Posterior vena cava (tissue), 2 donors: ENCODE results near the gene UBL7. TPM values are rescaled to one million over a fixed set of nuclear protein-coding genes. Genes with fewer than 3 reads are reported as not detected.

Source experiments
- DNase-seq: peaks from one replicate; pipeline ENCODE4 v3.0.0-alpha.2; 2020; ENCODE audit warnings: low spot score
- intact Hi-C, 2 donors: fragments of 100-400 bp; cut with DNase I; formaldehyde crosslinking; loops; one replicate each; pipeline versions ENCODE4 v1.14.1 to v1.14.2; 2022 to 2023
- total RNA-seq, 2 donors: library from RNA; stranded (reverse); fragmentation: NEBNext Ultra II Directional; extraction: Animal tissue kit (Norgen Biotek cat#: 25700); gene quantifications; one replicate each; pipeline ENCODE4 v1.2.1, GENCODE V29; 2021
- donor health status: DM: yes; HTN: yes; CAD: no.
- donor health status: DM: yes; HTN: yes; CAD: no.

Gene UBL7
- total RNA-seq, 2 donors from 2014 or later: 24.8 to 25.9 TPM

- intact Hi-C loops: no loop called here
- no peak for DNase-seq
Measured at GRCh38 chr15:74415966-74416916, 44.7 kb downstream of the UBL7 start.

GRCh38 chr15:74414603-74415338, 46.2 kb downstream of the UBL7 start:
- DNase-seq: no peak
- intact Hi-C loops: no loop called here

GRCh38 chr15:74414081-74414580, 46.8 kb downstream of the UBL7 start:
- intact Hi-C loops: no loop called here

GRCh38 chr15:74413350-74414080, 47.4 kb downstream of the UBL7 start:
- intact Hi-C loops: no loop called here

More at GRCh38 chr15:74414081-74414580, 46.8 kb downstream of the UBL7 start:
- no peak for DNase-seq

GRCh38 chr15:74412159-74412558, 48.8 kb downstream of the UBL7 start:
- no peak for DNase-seq
- intact Hi-C loops: no loop called here

More at GRCh38 chr15:74413350-74414080, 47.4 kb downstream of the UBL7 start:
- no peak for DNase-seq

- intact Hi-C loops: no loop called here
- DNase-seq: no peak
Measured at GRCh38 chr15:74411686-74412085, 49.3 kb downstream of the UBL7 start.

GRCh38 chr15:74410502-74410901, 50.5 kb downstream of the UBL7 start:
- no peak for DNase-seq
- intact Hi-C loops: no loop called here

- intact Hi-C loops: no loop called here
Measured at GRCh38 chr15:74409225-74409624, 51.7 kb downstream of the UBL7 start.

GRCh38 chr15:74408815-74409214, 52.1 kb downstream of the UBL7 start:
- intact Hi-C loops: no loop called here
- DNase-seq: no peak

More at GRCh38 chr15:74409225-74409624, 51.7 kb downstream of the UBL7 start:
- no peak for DNase-seq

GRCh38 chr15:74408385-74408784, 52.6 kb downstream of the UBL7 start:
- DNase-seq: no peak
- intact Hi-C loops: no loop called here

GRCh38 chr15:74406992-74407705, 53.8 kb downstream of the UBL7 start:
- no peak for DNase-seq
- intact Hi-C loops: no loop called here

- DNase-seq: no peak
- intact Hi-C loops: no loop called here
Measured at GRCh38 chr15:74406517-74406916, 54.4 kb downstream of the UBL7 start.

GRCh38 chr15:74405823-74406222, 55.1 kb downstream of the UBL7 start:
- intact Hi-C loops: no loop called here

GRCh38 chr15:74403991-74404563, 56.9 kb downstream of the UBL7 start:
- intact Hi-C loops: no loop called here
- no peak for DNase-seq

More at GRCh38 chr15:74405823-74406222, 55.1 kb downstream of the UBL7 start:
- DNase-seq: no peak

- intact Hi-C loops: no loop called here
- no peak for DNase-seq
Measured at GRCh38 chr15:74403588-74403919, 57.4 kb downstream of the UBL7 start.

- DNase-seq: no peak
- intact Hi-C loops: no loop called here
Measured at GRCh38 chr15:74402873-74403587, 57.9 kb downstream of the UBL7 start.

- intact Hi-C loops: no loop called here
- DNase-seq: no peak
Measured at GRCh38 chr15:74402337-74402841, 58.6 kb downstream of the UBL7 start.
